Calu3 (cell line): ENCODE results near the gene AP3B2. TPM values are rescaled to one million over a fixed set of nuclear protein-coding genes. Genes with fewer than 3 reads are reported as not detected.

Experiments
- Bru-seq: library from RNA; stranded (reverse); fragments of 400-500 nt; gene quantifications from one replicate; lab custom pipeline; 2021; lab: Mats Ljungman, UMichigan
- BruChase-seq, 2 experiments: library from RNA; stranded (reverse); fragments of 400-500 nt; gene quantifications; one replicate each; lab custom pipeline; 2021; lab: Mats Ljungman, UMichigan
- BruUV-seq: library from RNA; stranded (reverse); fragments of 400-500 nt; replicated peaks from 2 replicates; lab custom pipeline; 2021; lab: Mats Ljungman, UMichigan
- CTCF ChIA-PET: fragments of 300-600 bp; sonication (Branson Sonifier 250); formaldehyde crosslinking; loops from one replicate; lab custom pipeline; 2022; ENCODE audit warnings: antibody characterized with exemption; lab: Charles Lee
- DNase-seq: peaks from one replicate; pipeline ENCODE4 v3.0.0; 2022
- H3K27ac Mint-ChIP-seq: one replicate; pipeline ENCODE4 v1.8.0; 2022; ENCODE audit warnings: mixed read lengths; ENCODE audit not compliant: unreplicated experiment
- H3K27me3 Mint-ChIP-seq: one replicate; pipeline ENCODE4 v1.8.0; 2022; ENCODE audit warnings: mixed read lengths; ENCODE audit not compliant: unreplicated experiment
- H3K36me3 Mint-ChIP-seq: one replicate; pipeline ENCODE4 v1.8.0; 2022; ENCODE audit warnings: mild to moderate bottlenecking, moderate library complexity, mixed read lengths; ENCODE audit not compliant: insufficient read depth, unreplicated experiment
- H3K4me1 Mint-ChIP-seq: one replicate; pipeline ENCODE4 v1.8.0; 2022; ENCODE audit warnings: mild to moderate bottlenecking, low read depth, mixed read lengths; ENCODE audit not compliant: unreplicated experiment
- H3K4me3 Mint-ChIP-seq: one replicate; pipeline ENCODE4 v1.8.0; 2022; ENCODE audit warnings: mild to moderate bottlenecking, low read depth, moderate library complexity, mixed read lengths; ENCODE audit not compliant: unreplicated experiment
- H3K9me3 Mint-ChIP-seq: one replicate; pipeline ENCODE4 v1.8.0; 2022; ENCODE audit warnings: low read depth, mixed read lengths; ENCODE audit not compliant: unreplicated experiment
- intact Hi-C: fragments of 100-400 bp; cut with micrococcal nuclease; formaldehyde crosslinking; loops from one replicate; pipeline ENCODE4 v1.10.0; 2022; ENCODE audit not compliant: unreplicated experiment
- long read RNA-seq: library from polyadenylated mRNA; stranded (forward); transcript quantifications from one replicate; pipeline ENCODE4 v2.0.0, GENCODE V29; 2022
- total RNA-seq: library from RNA; stranded (reverse); gene quantifications from 2 replicates; pipeline ENCODE4 v1.2.3, GENCODE V29; 2022
- TF ChIP-seq, protein P1 (sequence below): fragments of 200-600 bp; IDR thresholded peaks from one replicate; pipeline ENCODE4 v1.8.0; 2022; ENCODE audit warnings: antibody characterized with exemption; ENCODE audit not compliant: unreplicated experiment

Gene AP3B2, protein sequence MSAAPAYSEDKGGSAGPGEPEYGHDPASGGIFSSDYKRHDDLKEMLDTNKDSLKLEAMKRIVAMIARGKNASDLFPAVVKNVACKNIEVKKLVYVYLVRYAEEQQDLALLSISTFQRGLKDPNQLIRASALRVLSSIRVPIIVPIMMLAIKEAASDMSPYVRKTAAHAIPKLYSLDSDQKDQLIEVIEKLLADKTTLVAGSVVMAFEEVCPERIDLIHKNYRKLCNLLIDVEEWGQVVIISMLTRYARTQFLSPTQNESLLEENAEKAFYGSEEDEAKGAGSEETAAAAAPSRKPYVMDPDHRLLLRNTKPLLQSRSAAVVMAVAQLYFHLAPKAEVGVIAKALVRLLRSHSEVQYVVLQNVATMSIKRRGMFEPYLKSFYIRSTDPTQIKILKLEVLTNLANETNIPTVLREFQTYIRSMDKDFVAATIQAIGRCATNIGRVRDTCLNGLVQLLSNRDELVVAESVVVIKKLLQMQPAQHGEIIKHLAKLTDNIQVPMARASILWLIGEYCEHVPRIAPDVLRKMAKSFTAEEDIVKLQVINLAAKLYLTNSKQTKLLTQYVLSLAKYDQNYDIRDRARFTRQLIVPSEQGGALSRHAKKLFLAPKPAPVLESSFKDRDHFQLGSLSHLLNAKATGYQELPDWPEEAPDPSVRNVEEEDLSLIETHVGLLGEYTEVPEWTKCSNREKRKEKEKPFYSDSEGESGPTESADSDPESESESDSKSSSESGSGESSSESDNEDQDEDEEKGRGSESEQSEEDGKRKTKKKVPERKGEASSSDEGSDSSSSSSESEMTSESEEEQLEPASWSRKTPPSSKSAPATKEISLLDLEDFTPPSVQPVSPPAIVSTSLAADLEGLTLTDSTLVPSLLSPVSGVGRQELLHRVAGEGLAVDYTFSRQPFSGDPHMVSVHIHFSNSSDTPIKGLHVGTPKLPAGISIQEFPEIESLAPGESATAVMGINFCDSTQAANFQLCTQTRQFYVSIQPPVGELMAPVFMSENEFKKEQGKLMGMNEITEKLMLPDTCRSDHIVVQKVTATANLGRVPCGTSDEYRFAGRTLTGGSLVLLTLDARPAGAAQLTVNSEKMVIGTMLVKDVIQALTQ
- total RNA-seq (13.1 and 24.7 TPM in 2 replicates), Bru-seq, nascent RNA (percentile 49 among the genes with signal in this experiment), BruChase-seq, experiment 1, labeled RNA remaining after a 6-hour chase (percentile 59 among the genes with signal in this experiment), BruChase-seq, experiment 2, labeled RNA remaining after a 2-hour chase (percentile 58 among the genes with signal in this experiment)
- long read RNA-seq, partial matches to known transcripts, result 0 of 11 reads
- long read RNA-seq, other reads (novel, unspliced or antisense), result 7 of 11 reads

DNA sequence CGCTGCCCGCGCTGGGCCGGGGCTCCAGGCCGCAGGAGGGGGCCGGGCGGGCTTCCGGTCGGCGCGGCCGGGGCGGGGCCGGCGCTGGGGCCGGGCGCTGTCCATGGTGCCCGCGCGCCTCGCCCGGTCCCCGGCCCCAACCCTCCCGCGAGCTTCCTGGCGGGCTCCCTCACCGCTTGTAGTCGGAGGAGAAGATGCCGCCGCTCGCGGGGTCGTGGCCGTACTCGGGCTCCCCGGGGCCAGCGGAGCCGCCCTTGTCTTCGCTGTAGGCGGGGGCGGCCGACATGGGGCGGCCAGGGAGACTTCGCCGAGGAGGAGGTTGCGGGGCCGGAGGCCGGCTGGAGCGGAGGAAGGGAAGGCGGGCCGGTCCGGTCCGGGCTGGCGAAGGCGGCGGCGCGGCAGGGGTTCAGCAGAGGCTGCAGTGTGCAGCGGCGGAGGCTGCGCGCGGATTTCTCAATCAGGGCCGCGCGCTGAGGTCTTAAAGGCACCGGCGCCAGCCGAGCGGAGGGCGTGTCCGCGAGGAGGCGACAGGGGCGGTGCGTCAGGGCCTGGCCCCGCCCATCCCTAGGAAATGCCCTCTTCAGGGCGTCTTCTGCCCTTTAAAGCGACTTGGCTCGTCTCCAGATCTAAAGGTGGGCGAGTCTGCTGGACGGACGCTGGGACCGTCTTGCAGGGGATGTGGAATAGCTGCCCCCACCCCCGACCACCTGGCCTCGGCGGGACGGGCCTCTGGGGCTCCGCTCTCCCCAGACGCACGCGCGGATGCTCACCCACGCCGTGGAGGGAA lies at the start of gene AP3B2:
AP3B2 (minus strand) TSS at position 455 of the 787 bp plus-strand sequence; CDS start at position 286, 169 bp downstream.
- BruUV-seq, result no TSS peak
- H3K36me3 Mint-ChIP-seq, result peaks cover 10% of the 10 kb centered on the region
- intact Hi-C loops, result loop anchor here (5.0 kb wide), 1 partner anchor 43 kb away; no protein-coding TSS in a partner anchor
- CTCF ChIA-PET, result interaction anchor here (0.8 kb wide), 1 partner anchor 123 kb away, joined by 3 read pairs; no protein-coding TSS in a partner anchor
- H3K27me3 Mint-ChIP-seq, result no peaks in the 10 kb centered on the region
- peaks cover 18% of the 10 kb centered on the region for H3K4me1 Mint-ChIP-seq
- DNase-seq, result peak; percentile 87
- no peak within 1 kb of the TSS for H3K4me3 Mint-ChIP-seq
- H3K9me3 Mint-ChIP-seq, result no peaks in the 10 kb centered on the region
- TF ChIP-seq, protein P1, sequence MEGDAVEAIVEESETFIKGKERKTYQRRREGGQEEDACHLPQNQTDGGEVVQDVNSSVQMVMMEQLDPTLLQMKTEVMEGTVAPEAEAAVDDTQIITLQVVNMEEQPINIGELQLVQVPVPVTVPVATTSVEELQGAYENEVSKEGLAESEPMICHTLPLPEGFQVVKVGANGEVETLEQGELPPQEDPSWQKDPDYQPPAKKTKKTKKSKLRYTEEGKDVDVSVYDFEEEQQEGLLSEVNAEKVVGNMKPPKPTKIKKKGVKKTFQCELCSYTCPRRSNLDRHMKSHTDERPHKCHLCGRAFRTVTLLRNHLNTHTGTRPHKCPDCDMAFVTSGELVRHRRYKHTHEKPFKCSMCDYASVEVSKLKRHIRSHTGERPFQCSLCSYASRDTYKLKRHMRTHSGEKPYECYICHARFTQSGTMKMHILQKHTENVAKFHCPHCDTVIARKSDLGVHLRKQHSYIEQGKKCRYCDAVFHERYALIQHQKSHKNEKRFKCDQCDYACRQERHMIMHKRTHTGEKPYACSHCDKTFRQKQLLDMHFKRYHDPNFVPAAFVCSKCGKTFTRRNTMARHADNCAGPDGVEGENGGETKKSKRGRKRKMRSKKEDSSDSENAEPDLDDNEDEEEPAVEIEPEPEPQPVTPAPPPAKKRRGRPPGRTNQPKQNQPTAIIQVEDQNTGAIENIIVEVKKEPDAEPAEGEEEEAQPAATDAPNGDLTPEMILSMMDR, result no peak
- H3K27ac Mint-ChIP-seq, result no peak within 1 kb of the TSS

DNA sequence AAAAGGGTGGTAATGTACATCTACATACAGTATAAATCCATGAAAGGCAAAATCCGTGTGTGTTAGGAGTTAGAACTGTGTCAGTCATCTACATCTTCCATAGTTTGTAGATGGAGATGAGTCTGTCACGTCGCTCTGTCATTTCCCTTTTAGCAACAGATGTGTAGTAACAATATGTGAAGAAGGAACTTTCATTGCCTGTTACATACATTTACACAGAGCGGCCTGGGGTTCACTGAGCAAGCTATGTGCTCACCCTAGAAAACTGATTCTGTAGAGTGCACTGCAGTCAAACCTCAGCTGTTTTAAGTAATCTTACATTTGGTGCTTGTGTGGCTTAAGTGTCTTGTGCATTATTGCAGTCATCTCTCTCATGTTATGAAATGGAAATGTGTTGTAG lies 41.6 kb upstream of the AP3B2 start:
- H3K4me1 Mint-ChIP-seq, result peaks cover 18% of the 10 kb centered on the region
- H3K36me3 Mint-ChIP-seq, result peaks cover 49% of the 10 kb centered on the region
- H3K9me3 Mint-ChIP-seq, result no peaks in the 10 kb centered on the region
- H3K4me3 Mint-ChIP-seq, result peak overlapping the region; percentile 85
- BruUV-seq, result no TSS peak
- CTCF ChIA-PET, result interaction anchor here (1.1 to 1.6 kb wide), 5 partner anchors 12 to 221 kb away, joined by 3 to 7 read pairs (median 4); partner anchors contain the start of gene RPS17
- TF ChIP-seq, protein P1, result no peak
- H3K27ac Mint-ChIP-seq, result peak overlapping the region; percentile 83
- intact Hi-C loops, result loop anchor here (2.0 to 5.0 kb wide), 3 partner anchors 39 to 209 kb away; partner anchors contain the start of genes RPS17 and WHAMM
- H3K27me3 Mint-ChIP-seq, result no peaks in the 10 kb centered on the region
- DNase-seq, result no peak

DNA sequence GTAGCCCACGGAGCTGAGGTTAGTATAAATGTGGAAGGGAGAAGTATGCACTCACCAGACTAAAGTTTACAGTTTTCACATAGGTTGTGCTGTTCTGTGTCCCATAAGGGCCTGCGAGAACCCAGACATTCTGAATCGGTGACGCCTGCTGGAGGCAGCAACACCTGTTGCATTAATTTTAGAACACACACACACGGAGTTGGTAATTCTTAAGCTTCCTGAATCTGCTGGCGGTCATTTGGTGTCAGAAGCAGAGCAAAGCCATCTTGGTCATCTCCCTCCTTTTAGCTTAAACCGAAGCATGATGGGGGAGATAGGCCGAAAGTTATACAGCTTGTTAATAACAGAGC lies 41.1 kb upstream of the AP3B2 start:
- TSS peak; percentile 64 for BruUV-seq
- Mint-ChIP-seq H3K27me3 (no peaks in the 10 kb centered on the region), H3K36me3 (peaks cover 49% of the 10 kb centered on the region), H3K4me1 (peaks cover 18% of the 10 kb centered on the region), H3K4me3 (peak overlapping the region; percentile 85), H3K27ac (peak overlapping the region; percentile 83), H3K9me3 (no peaks in the 10 kb centered on the region)
- CTCF ChIA-PET, result interaction anchor here (1.0 to 1.6 kb wide), 7 partner anchors 12 to 220 kb away, joined by 3 to 7 read pairs (median 4); partner anchors contain the start of gene RPS17
- peak; percentile 20 for DNase-seq
- intact Hi-C loops, result loop anchor here (2.0 to 5.0 kb wide), 3 partner anchors 39 to 209 kb away; partner anchors contain the start of genes RPS17 and WHAMM
- TF ChIP-seq, protein P1, result no peak
